ENCODE measurements around the gene EXOG.

The EXOG gene

GRCh38 chr3:38477839-38478450, 18.2 kb upstream of the EXOG start:
- TF ChIP-seq ZNF8 (CRISPR knock-in tag; IDR thresholded peaks at IDR 0.05) (no peak), ESRRG (CRISPR knock-in tag; IDR thresholded peaks at IDR 0.05) (no peak), ZNF70 (CRISPR knock-in tag; IDR thresholded peaks at IDR 0.05) (no peak), CSRNP3 (CRISPR knock-in tag; IDR thresholded peaks at IDR 0.05) (no peak), ZFP3 (CRISPR knock-in tag; IDR thresholded peaks at IDR 0.05) (no peak), PATZ1 (CRISPR knock-in tag; IDR thresholded peaks at IDR 0.05; ENCODE audit: borderline replicate concordance) (no peak), TOX (CRISPR knock-in tag; IDR thresholded peaks at IDR 0.05; ENCODE audit: borderline replicate concordance) (no peak), OSR1 (CRISPR knock-in tag; IDR thresholded peaks at IDR 0.05) (no peak), ARNTL (CRISPR knock-in tag; IDR thresholded peaks at IDR 0.05; ENCODE audit: borderline replicate concordance, low read depth) (no peak), ZFP30 (CRISPR knock-in tag; IDR thresholded peaks at IDR 0.05) (no peak), BACH2 (CRISPR knock-in tag; IDR thresholded peaks at IDR 0.05; ENCODE audit: borderline replicate concordance) (no peak), PPARA (CRISPR knock-in tag; IDR thresholded peaks at IDR 0.05; ENCODE audit: borderline replicate concordance) (no peak)
- TF ChIP-seq, protein P1, sequence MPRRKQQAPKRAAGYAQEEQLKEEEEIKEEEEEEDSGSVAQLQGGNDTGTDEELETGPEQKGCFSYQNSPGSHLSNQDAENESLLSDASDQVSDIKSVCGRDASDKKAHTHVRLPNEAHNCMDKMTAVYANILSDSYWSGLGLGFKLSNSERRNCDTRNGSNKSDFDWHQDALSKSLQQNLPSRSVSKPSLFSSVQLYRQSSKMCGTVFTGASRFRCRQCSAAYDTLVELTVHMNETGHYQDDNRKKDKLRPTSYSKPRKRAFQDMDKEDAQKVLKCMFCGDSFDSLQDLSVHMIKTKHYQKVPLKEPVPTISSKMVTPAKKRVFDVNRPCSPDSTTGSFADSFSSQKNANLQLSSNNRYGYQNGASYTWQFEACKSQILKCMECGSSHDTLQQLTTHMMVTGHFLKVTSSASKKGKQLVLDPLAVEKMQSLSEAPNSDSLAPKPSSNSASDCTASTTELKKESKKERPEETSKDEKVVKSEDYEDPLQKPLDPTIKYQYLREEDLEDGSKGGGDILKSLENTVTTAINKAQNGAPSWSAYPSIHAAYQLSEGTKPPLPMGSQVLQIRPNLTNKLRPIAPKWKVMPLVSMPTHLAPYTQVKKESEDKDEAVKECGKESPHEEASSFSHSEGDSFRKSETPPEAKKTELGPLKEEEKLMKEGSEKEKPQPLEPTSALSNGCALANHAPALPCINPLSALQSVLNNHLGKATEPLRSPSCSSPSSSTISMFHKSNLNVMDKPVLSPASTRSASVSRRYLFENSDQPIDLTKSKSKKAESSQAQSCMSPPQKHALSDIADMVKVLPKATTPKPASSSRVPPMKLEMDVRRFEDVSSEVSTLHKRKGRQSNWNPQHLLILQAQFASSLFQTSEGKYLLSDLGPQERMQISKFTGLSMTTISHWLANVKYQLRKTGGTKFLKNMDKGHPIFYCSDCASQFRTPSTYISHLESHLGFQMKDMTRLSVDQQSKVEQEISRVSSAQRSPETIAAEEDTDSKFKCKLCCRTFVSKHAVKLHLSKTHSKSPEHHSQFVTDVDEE (CRISPR knock-in tag; IDR thresholded peaks at IDR 0.05) = no peak
- TF ChIP-seq, protein P2, sequence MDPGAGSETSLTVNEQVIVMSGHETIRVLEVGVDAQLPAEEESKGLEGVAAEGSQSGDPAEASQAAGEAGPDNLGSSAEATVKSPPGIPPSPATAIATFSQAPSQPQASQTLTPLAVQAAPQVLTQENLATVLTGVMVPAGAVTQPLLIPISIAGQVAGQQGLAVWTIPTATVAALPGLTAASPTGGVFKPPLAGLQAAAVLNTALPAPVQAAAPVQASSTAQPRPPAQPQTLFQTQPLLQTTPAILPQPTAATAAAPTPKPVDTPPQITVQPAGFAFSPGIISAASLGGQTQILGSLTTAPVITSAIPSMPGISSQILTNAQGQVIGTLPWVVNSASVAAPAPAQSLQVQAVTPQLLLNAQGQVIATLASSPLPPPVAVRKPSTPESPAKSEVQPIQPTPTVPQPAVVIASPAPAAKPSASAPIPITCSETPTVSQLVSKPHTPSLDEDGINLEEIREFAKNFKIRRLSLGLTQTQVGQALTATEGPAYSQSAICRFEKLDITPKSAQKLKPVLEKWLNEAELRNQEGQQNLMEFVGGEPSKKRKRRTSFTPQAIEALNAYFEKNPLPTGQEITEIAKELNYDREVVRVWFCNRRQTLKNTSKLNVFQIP (CRISPR knock-in tag; IDR thresholded peaks at IDR 0.05; ENCODE audit: borderline replicate concordance, low read depth) = no peak
- no peak for ATAC-seq

- TF ChIP-seq RARB (CRISPR knock-in tag; IDR thresholded peaks at IDR 0.05) = no peak
- no peak for TF ChIP-seq SNAI2 (CRISPR knock-in tag; IDR thresholded peaks at IDR 0.05)
- TF ChIP-seq CSDC2 (CRISPR knock-in tag; IDR thresholded peaks at IDR 0.05) = no peak
- TF ChIP-seq ZNF70 (CRISPR knock-in tag; IDR thresholded peaks at IDR 0.05) = no peak
- no peak for TF ChIP-seq GLIS3 (CRISPR knock-in tag; IDR thresholded peaks at IDR 0.05)
- no peak for TF ChIP-seq OSR1 (CRISPR knock-in tag; IDR thresholded peaks at IDR 0.05)
- TF ChIP-seq, protein P2 (CRISPR knock-in tag; IDR thresholded peaks at IDR 0.05; ENCODE audit: borderline replicate concordance, low read depth) = no peak
- TF ChIP-seq ZFP30 (CRISPR knock-in tag; IDR thresholded peaks at IDR 0.05) = no peak
- no peak for ATAC-seq
Observed at GRCh38 chr3:38478901-38479300, 17.2 kb upstream of the EXOG start.

DNA sequence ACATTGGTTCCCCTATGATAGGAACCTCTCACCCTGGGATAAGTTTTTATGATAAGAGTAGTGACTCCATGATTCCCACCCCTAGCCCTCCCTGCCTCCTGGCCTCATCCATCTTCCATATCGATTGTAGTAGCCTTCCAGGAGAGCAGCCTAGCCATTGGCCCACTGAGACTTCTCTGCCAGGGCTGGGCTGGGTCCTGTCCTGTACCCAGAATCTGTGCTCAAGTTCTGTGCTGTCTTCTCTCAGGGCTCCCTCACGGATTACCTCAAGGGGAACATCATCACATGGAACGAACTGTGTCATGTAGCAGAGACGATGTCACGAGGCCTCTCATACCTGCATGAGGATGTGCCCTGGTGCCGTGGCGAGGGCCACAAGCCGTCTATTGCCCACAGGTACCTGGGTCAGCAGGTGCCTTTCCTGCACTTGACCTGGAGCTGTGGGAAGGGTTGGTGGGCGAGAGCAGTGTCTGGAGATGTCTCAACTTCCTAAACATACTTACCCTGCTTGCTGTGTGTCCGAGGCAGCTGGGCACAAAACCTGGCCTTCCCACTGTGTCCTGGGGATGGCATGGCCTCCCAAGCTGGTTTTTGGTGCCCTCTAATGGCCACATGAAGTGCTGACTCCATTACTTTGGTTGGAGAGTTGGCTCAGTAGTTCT, 16.6 kb upstream of the EXOG start:
- peak; percentile 98 for ATAC-seq
- no peak for TF ChIP-seq ESRRG (CRISPR knock-in tag; IDR thresholded peaks at IDR 0.05)
- TF ChIP-seq ZFP30 (CRISPR knock-in tag; IDR thresholded peaks at IDR 0.05) = no peak
- TF ChIP-seq ZFP3 (CRISPR knock-in tag; IDR thresholded peaks at IDR 0.05) = no peak
- TF ChIP-seq PATZ1 (CRISPR knock-in tag; IDR thresholded peaks at IDR 0.05; ENCODE audit: borderline replicate concordance) = no peak
- TF ChIP-seq CSDC2 (CRISPR knock-in tag; IDR thresholded peaks at IDR 0.05) = no peak
- TF ChIP-seq RARB (CRISPR knock-in tag; IDR thresholded peaks at IDR 0.05) = no peak
- TF ChIP-seq CREB5 (CRISPR knock-in tag; IDR thresholded peaks at IDR 0.05; ENCODE audit: low read depth) = no peak
- TF ChIP-seq ISL1 (CRISPR knock-in tag; IDR thresholded peaks at IDR 0.05) = no peak
- no peak for TF ChIP-seq TCF4 (CRISPR knock-in tag; IDR thresholded peaks at IDR 0.05; ENCODE audit: borderline replicate concordance)
- TF ChIP-seq, protein P2 (CRISPR knock-in tag; IDR thresholded peaks at IDR 0.05; ENCODE audit: borderline replicate concordance, low read depth) = no peak

All from SK-N-SH treated with all-trans-retinoic acid at 6 μM for 48 hours (cell line).